GM12878 (cell line): ENCODE measurements around the gene ZNF692. TPM values are rescaled to one million over a fixed set of nuclear protein-coding genes. Genes with fewer than 3 reads are reported as not detected.

Source experiments
- BCL3 ChIP-seq: IDR thresholded peaks from 2 replicates; pipeline ENCODE4 v1.6.1; 2011; ENCODE audit warnings: borderline replicate concordance, low read depth, mild to moderate bottlenecking, moderate library complexity, low read length; ENCODE audit not compliant: insufficient read depth, poor library complexity, severe bottlenecking
- CREB1 ChIP-seq: IDR thresholded peaks from 2 replicates; pipeline ENCODE4 v1.6.1; 2012; ENCODE audit warnings: low read depth, mild to moderate bottlenecking, inconsistent platforms
- ELK1 ChIP-seq: IDR thresholded peaks from 2 replicates; pipeline ENCODE4 v1.6.1; 2012; ENCODE audit warnings: low read depth, low read length, improper control_type of control experiment
- GABPA ChIP-seq: IDR thresholded peaks from 2 replicates; pipeline ENCODE4 v1.6.1; 2014; ENCODE audit warnings: antibody characterized with exemption, low read depth, mild to moderate bottlenecking, inconsistent platforms
- HCFC1 ChIP-seq: fragments of 150-350 bp; IDR thresholded peaks from 2 replicates; pipeline ENCODE4 v1.6.1; 2014; ENCODE audit warnings: low read length
- IKZF1 ChIP-seq: fragments of 450-650 bp; conservative IDR thresholded peaks from 2 replicates; pipeline ENCODE4 v1.6.1; 2017; ENCODE audit warnings: antibody characterized with exemption, mild to moderate bottlenecking
- MEF2A ChIP-seq: IDR thresholded peaks from 2 replicates; pipeline ENCODE4 v1.6.1; 2011; ENCODE audit warnings: low read depth, mild to moderate bottlenecking, low read length, moderate library complexity; ENCODE audit not compliant: insufficient read depth
- MYC ChIP-seq: IDR thresholded peaks from 2 replicates; pipeline ENCODE4 v1.6.1; 2011; ENCODE audit warnings: mild to moderate bottlenecking, low read length, moderate library complexity, inconsistent platforms; ENCODE audit not compliant: insufficient read depth, insufficient replicate concordance, insufficient read length, severe bottlenecking
- PBX3 ChIP-seq: IDR thresholded peaks from 2 replicates; pipeline ENCODE4 v1.6.1; 2011; ENCODE audit warnings: mild to moderate bottlenecking, low read depth, low read length, moderate library complexity; ENCODE audit not compliant: insufficient replicate concordance
- SIX5 ChIP-seq: IDR thresholded peaks from 2 replicates; pipeline ENCODE4 v1.6.1; 2011; ENCODE audit warnings: mild to moderate bottlenecking, low read depth, low read length, moderate library complexity; ENCODE audit not compliant: severe bottlenecking
- SPI1 ChIP-seq: IDR thresholded peaks from 2 replicates; pipeline ENCODE4 v1.6.1; 2011; ENCODE audit warnings: low read depth, mild to moderate bottlenecking, low read length, moderate library complexity, borderline replicate concordance; ENCODE audit not compliant: insufficient read depth
- TCF12 ChIP-seq: IDR thresholded peaks from 2 replicates; pipeline ENCODE4 v1.6.1; 2011; ENCODE audit warnings: low read depth, mild to moderate bottlenecking, low read length
- ZNF687 ChIP-seq: fragments of 450-650 bp; IDR thresholded peaks from 2 replicates; pipeline ENCODE4 v1.6.1; 2017; ENCODE audit warnings: mild to moderate bottlenecking, moderate library complexity
- ZSCAN29 ChIP-seq: fragments of 450-650 bp; IDR thresholded peaks from 2 replicates; pipeline ENCODE4 v1.6.1; 2017; ENCODE audit warnings: mild to moderate bottlenecking, moderate library complexity
- polyA plus RNA-seq, 11 experiments: library from polyadenylated mRNA; depleted of rRNA in 4 of 11; unstranded in 6 of 11; stranded (reverse) in 5 of 11; fragments of >200 nt; fragmentation: Nextera tagmentation in 4 of 11; fragmentation: Illumina TruSeq in 1 of 11; extraction: Ambion mirVana in 4 of 11; extraction: Trizol in 1 of 11; gene quantifications; 1 replicate in 1 of 11; 2 replicates in 10 of 11; pipeline versions ENCODE4 v1.2.1 to v1.2.3, GENCODE V29; 2011 to 2016; ENCODE audit warnings: inconsistent platforms in 2 of 11, missing spikeins in 2 of 11, low read depth in 1 of 11
- total RNA-seq, 4 experiments: library from RNA; depleted of rRNA in 3 of 4; stranded (reverse); fragments of >200 nt in 3 of 4; fragmentation: Illumina TruSeq in 1 of 4; extraction: Trizol in 1 of 4; gene quantifications; 2 replicates each; pipeline versions ENCODE4 v1.2.1 to v1.2.3, GENCODE V29; 2013 to 2021

The ZNF692 gene
- total and polyA plus RNA-seq, 10 of the 15 experiments (the other 5 are each of a cell fraction or from before 2014, with no cell fraction given), result 5.3 to 76.6 (median 36.9) TPM

- peak; percentile 60 for TF ChIP-seq BCL3
- TF ChIP-seq PBX3, result no peak
- TF ChIP-seq MYC, result no peak
- 0 out of 2 replicates have a peak, but pooled peaks have one; percentile 26 for TF ChIP-seq ZNF687
- TF ChIP-seq SPI1, result peak; percentile 37; the same call in 1 of the 2 replicates
- no peak for TF ChIP-seq IKZF1
- TF ChIP-seq TCF12, result peak; percentile 58; the same call in 1 of the 2 replicates
- peak; percentile 90 for TF ChIP-seq ZSCAN29
- TF ChIP-seq SIX5, result no peak
- TF ChIP-seq MEF2A, result peak; percentile 75; the same call in 1 of the 2 replicates
- 0 out of 2 replicates have a peak, but pooled peaks have one; percentile 52 for TF ChIP-seq ELK1
- peak; percentile 24; the same call in 1 of the 2 replicates for TF ChIP-seq HCFC1
- TF ChIP-seq GABPA, result peak; percentile 68; the same call in 1 of the 2 replicates
- TF ChIP-seq CREB1, result peak; percentile 83; the same call in 1 of the 2 replicates
These were observed 14.6 kb upstream of the ZNF692 start (continued) for GRCh38 chr1:248873409-248873992.
